HepG2 (cell line): Measurements from ENCODE around the gene RPS27L.

Experiments
- EEA1 ChIP-seq: sonication (generic); formaldehyde crosslinking; IDR thresholded peaks from 2 replicates; pipeline ENCODE4 v1.5.1; 2020; ENCODE audit warnings: mild to moderate bottlenecking, missing genetic modification reagents, borderline replicate concordance
- FOXK2 ChIP-seq: fragments of 450-650 bp; IDR thresholded peaks from 2 replicates; pipeline ENCODE4 v1.6.1; 2016
- NFRKB ChIP-seq: fragments of 450-650 bp; IDR thresholded peaks from 2 replicates; pipeline ENCODE4 v1.6.1; 2017
- RAD21 ChIP-seq: fragments of 450-650 bp; formaldehyde crosslinking; IDR thresholded peaks from 2 replicates; pipeline ENCODE4 v1.5.0; 2020; ENCODE audit warnings: mild to moderate bottlenecking
- SP4 ChIP-seq: sonication (generic); formaldehyde crosslinking; IDR thresholded peaks from 2 replicates; pipeline ENCODE4 v1.8.1; 2023; ENCODE audit warnings: mild to moderate bottlenecking, missing genetic modification reagents
- ZBTB42 ChIP-seq: sonication (generic); formaldehyde crosslinking; IDR thresholded peaks from 2 replicates; pipeline ENCODE4 v1.5.0; 2020; ENCODE audit warnings: mild to moderate bottlenecking, missing genetic modification reagents
- ZBTB7A ChIP-seq: sonication (generic); formaldehyde crosslinking; IDR thresholded peaks from 2 replicates; pipeline ENCODE4 v1.8.0; 2022; ENCODE audit warnings: mild to moderate bottlenecking, missing genetic modification reagents
- ZFAT ChIP-seq: sonication (generic); formaldehyde crosslinking; conservative IDR thresholded peaks from 2 replicates; pipeline ENCODE4 v1.8.1; 2023; ENCODE audit warnings: missing genetic modification reagents, inconsistent platforms
- ZNF335 ChIP-seq: sonication (generic); formaldehyde crosslinking; IDR thresholded peaks from 2 replicates; pipeline ENCODE4 v1.4.0; 2020; ENCODE audit warnings: missing genetic modification reagents
- ZNF33B ChIP-seq: sonication (generic); formaldehyde crosslinking; IDR thresholded peaks from 2 replicates; pipeline ENCODE4 v1.5.1; 2020; ENCODE audit warnings: mild to moderate bottlenecking, missing genetic modification reagents
- ZNF558 ChIP-seq: sonication (generic); formaldehyde crosslinking; IDR thresholded peaks from 2 replicates; pipeline ENCODE4 v1.9.0; 2022; ENCODE audit warnings: mild to moderate bottlenecking, missing genetic modification reagents, borderline replicate concordance
- TF ChIP-seq, protein P1 (sequence below): sonication (generic); formaldehyde crosslinking; IDR thresholded peaks from 2 replicates; pipeline ENCODE4 v1.4.0; 2020; ENCODE audit warnings: missing genetic modification reagents
- TF ChIP-seq, protein P2 (sequence below): sonication (generic); formaldehyde crosslinking; IDR thresholded peaks from 2 replicates; pipeline ENCODE4 v1.8.0; 2022; ENCODE audit warnings: mild to moderate bottlenecking, missing genetic modification reagents, borderline replicate concordance
- TF ChIP-seq, protein P3 (sequence below): sonication (generic); formaldehyde crosslinking; IDR thresholded peaks from 2 replicates; pipeline ENCODE4 v1.5.0; 2020; ENCODE audit warnings: mild to moderate bottlenecking, missing genetic modification reagents, moderate library complexity

DNA sequence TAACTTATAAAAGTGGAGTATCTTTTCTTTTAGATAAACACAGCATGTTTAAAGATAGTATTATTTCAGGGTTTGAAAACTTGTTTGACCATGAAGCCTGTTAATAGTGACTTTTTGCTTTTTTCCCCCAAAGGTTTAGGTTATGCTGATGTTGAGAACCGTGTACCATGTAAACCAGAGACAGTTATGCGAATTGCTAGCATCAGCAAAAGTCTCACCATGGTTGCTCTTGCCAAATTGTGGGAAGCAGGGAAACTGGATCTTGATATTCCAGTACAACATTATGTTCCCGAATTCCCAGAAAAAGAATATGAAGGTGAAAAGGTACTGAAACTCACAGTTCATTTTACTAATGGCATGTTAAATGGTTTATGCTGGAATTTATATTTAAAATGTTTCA is 30.6 kb downstream of the RPS27L start:
- TF ChIP-seq ZNF335 = no peak
- no peak for TF ChIP-seq ZNF558
- no peak for TF ChIP-seq FOXK2
- TF ChIP-seq, protein P1, sequence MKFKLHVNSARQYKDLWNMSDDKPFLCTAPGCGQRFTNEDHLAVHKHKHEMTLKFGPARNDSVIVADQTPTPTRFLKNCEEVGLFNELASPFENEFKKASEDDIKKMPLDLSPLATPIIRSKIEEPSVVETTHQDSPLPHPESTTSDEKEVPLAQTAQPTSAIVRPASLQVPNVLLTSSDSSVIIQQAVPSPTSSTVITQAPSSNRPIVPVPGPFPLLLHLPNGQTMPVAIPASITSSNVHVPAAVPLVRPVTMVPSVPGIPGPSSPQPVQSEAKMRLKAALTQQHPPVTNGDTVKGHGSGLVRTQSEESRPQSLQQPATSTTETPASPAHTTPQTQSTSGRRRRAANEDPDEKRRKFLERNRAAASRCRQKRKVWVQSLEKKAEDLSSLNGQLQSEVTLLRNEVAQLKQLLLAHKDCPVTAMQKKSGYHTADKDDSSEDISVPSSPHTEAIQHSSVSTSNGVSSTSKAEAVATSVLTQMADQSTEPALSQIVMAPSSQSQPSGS (CRISPR knock-in tag) = no peak
- TF ChIP-seq RAD21 (CRISPR knock-in tag) = no peak
- no peak for TF ChIP-seq ZBTB42 (CRISPR knock-in tag)
- TF ChIP-seq SP4 = no peak
- TF ChIP-seq, protein P2, sequence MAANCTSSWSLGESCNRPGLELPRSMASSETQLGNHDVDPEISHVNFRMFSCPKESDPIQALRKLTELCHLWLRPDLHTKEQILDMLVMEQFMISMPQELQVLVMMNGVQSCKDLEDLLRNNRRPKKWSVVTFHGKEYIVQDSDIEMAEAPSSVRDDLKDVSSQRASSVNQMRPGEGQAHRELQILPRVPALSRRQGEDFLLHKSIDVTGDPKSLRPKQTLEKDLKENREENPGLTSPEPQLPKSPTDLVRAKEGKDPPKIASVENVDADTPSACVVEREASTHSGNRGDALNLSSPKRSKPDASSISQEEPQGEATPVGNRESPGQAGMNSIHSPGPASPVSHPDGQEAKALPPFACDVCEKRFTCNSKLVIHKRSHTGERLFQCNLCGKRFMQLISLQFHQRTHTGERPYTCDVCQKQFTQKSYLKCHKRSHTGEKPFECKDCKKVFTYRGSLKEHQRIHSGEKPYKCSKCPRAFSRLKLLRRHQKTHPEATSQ = no peak
- TF ChIP-seq ZBTB7A (CRISPR knock-in tag) = no peak
- no peak for TF ChIP-seq NFRKB
- TF ChIP-seq, protein P3, sequence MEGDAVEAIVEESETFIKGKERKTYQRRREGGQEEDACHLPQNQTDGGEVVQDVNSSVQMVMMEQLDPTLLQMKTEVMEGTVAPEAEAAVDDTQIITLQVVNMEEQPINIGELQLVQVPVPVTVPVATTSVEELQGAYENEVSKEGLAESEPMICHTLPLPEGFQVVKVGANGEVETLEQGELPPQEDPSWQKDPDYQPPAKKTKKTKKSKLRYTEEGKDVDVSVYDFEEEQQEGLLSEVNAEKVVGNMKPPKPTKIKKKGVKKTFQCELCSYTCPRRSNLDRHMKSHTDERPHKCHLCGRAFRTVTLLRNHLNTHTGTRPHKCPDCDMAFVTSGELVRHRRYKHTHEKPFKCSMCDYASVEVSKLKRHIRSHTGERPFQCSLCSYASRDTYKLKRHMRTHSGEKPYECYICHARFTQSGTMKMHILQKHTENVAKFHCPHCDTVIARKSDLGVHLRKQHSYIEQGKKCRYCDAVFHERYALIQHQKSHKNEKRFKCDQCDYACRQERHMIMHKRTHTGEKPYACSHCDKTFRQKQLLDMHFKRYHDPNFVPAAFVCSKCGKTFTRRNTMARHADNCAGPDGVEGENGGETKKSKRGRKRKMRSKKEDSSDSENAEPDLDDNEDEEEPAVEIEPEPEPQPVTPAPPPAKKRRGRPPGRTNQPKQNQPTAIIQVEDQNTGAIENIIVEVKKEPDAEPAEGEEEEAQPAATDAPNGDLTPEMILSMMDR = no peak
- TF ChIP-seq ZFAT (CRISPR knock-in tag) = no peak
- no peak for TF ChIP-seq ZNF33B (CRISPR knock-in tag)
- no peak for TF ChIP-seq EEA1 (CRISPR knock-in tag)
